BLaER1 (cell line): ENCODE measurements around the gene PAQR8.
A peak's percentile ranks its signal among the peaks of the same experiment; 100 is the strongest.

Experiments
- H3K27ac ChIP-seq: shearing (Covaris generic); formaldehyde crosslinking; 2 replicates; pipeline ENCODE4 v1.8.1; 2022
- H3K27me3 ChIP-seq: shearing (Covaris generic); formaldehyde crosslinking; 2 replicates; pipeline ENCODE4 v1.8.1; 2022
- H3K36me3 ChIP-seq: shearing (Covaris generic); formaldehyde crosslinking; 2 replicates; pipeline ENCODE4 v1.8.1; 2022
- H3K4me1 ChIP-seq: shearing (Covaris generic); formaldehyde crosslinking; 2 replicates; pipeline ENCODE4 v1.8.1; 2022
- H3K4me2 ChIP-seq: shearing (Covaris generic); formaldehyde crosslinking; 2 replicates; pipeline ENCODE4 v1.8.1; 2022
- H3K4me3 ChIP-seq: shearing (Covaris generic); formaldehyde crosslinking; 2 replicates; pipeline ENCODE4 v1.8.1; 2022
- H3K9ac ChIP-seq: shearing (Covaris generic); formaldehyde crosslinking; 2 replicates; pipeline ENCODE4 v1.8.1; 2022
- H3K9me3 ChIP-seq: shearing (Covaris generic); formaldehyde crosslinking; 2 replicates; pipeline ENCODE4 v1.8.1; 2022
- H4K20me1 ChIP-seq: shearing (Covaris generic); formaldehyde crosslinking; 2 replicates; pipeline ENCODE4 v1.8.1; 2022
- Cebpa-rat ChIP-seq: shearing (Covaris generic); IDR thresholded peaks from 2 replicates; pipeline ENCODE4 v1.8.1; 2022

Gene PAQR8

DNA sequence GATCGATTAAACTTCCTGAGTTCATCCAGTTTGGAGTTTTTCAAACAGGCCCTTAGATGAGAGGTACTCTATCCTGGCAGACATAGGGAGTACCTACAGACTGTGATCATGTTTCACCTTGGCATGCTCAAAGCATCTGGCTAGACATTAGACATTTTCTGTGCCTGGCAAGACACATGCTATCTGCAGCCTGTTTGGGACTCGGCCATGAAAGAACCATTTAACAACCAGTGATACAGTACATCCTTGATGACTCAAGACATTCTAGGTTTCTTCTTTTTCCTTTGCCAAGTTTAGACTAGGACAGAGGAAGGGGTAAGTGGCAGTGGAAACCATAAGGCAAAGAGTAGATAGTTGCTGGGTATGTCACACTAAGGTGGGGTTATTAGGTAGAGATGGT is 15.4 kb upstream of the PAQR8 start:
- Histone ChIP-seq H3K9ac (no peak overlapping the region), H3K27me3 (no peaks in the 10 kb centered on the region), H3K36me3 (no peaks in the 10 kb centered on the region), H3K4me1 (peaks cover 23% of the 10 kb centered on the region), H3K9me3 (no peaks in the 10 kb centered on the region), H3K27ac (no peak overlapping the region), H3K4me3 (no peak overlapping the region), H3K4me2 (no peak overlapping the region), H4K20me1 (no peaks in the 10 kb centered on the region)
- no peak for TF ChIP-seq Cebpa-rat

DNA sequence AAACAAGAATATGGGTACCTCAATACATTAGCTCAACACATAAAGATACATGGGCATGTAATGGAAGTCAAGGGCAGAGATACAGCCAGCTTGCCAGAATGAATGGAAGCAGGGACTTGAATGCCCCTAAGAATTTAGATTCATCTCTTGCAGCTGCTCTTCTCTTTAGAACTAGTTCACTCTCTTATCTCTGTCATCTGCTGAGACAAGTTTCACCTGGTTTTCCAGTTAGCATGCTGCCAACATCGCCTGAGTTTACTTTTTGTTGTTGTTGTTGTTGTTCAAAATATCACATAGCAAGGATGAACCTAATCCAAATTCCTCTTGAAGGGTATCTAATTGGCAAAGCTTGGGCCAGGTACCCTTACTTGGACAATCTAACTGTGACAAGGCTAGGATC is 14.1 kb upstream of the PAQR8 start:
- no peaks in the 10 kb centered on the region for H3K36me3 ChIP-seq
- H3K27me3 ChIP-seq = no peaks in the 10 kb centered on the region
- H3K4me2 ChIP-seq = no peak overlapping the region
- H3K9me3 ChIP-seq = no peaks in the 10 kb centered on the region
- H4K20me1 ChIP-seq = no peaks in the 10 kb centered on the region
- no peak overlapping the region for H3K4me3 ChIP-seq
- H3K27ac ChIP-seq = no peak overlapping the region
- no peak overlapping the region for H3K9ac ChIP-seq
- peaks cover 29% of the 10 kb centered on the region for H3K4me1 ChIP-seq
- no peak for TF ChIP-seq Cebpa-rat

DNA sequence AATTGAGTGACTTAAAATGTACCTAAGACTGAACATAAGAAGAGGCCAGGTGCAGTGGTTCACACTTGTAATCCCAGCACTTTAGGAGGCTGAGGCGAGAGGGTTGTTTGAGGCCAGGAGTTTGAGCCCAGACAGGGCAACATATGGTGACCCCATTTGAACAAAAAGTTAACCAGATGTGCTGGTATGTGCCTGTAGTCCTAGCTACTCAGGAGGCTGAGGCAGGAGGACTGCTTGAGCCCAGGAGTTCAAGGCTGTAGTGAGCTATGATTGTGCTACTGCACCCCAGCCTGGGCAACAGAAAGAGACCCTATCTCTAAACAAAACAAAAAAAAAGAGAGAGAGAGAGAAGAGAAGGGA is 10.1 kb upstream of the PAQR8 start:
- H3K36me3 ChIP-seq = no peaks in the 10 kb centered on the region
- no peaks in the 10 kb centered on the region for H3K9me3 ChIP-seq
- H3K4me3 ChIP-seq = no peak overlapping the region
- no peaks in the 10 kb centered on the region for H4K20me1 ChIP-seq
- no peak overlapping the region for H3K27ac ChIP-seq
- H3K9ac ChIP-seq = no peak overlapping the region
- no peak for TF ChIP-seq Cebpa-rat
- peak overlapping the region; percentile 72 for H3K4me2 ChIP-seq
- peaks cover 40% of the 10 kb centered on the region for H3K4me1 ChIP-seq
- H3K27me3 ChIP-seq = no peaks in the 10 kb centered on the region

DNA sequence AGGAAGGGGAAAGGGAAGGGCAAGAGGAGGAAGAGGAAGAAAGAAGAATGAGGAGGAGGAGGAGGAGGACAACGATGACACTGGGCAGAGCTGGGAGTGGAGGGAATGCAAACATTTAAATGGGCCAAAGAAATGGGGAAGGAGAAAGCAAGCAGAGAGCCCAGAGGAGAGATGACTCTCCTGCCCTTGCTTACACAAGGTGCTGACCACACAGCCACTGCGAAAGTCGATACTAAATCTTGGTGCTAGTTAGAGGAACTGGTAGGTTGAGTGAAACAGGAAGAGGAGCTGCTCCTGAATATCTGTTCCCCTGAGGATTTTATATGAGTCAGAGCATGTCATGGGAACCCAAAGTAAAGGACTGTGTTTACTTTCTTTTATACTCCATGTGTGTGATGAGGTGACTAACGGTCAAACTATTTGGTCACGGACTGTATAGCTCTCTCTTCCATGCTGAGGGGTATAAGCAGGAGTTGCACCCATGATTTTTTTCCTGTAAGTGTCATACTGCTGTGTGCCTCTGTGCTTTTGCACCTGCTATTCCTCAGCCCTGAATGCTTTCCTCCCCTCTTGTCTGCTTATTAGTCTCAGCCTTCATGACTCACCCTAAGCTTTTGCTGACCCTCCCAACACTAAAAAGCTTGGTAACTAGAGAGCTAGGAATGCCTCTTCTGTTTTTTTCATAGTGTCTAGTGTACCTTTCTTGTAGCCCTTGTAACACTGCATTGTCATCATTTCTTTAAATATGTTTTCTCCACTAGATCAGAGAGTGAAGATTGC is 9.5 kb upstream of the PAQR8 start:
- H3K4me2 ChIP-seq = peak overlapping the region; percentile 72
- no peaks in the 10 kb centered on the region for H3K27me3 ChIP-seq
- H3K9me3 ChIP-seq = no peaks in the 10 kb centered on the region
- no peaks in the 10 kb centered on the region for H4K20me1 ChIP-seq
- H3K4me1 ChIP-seq = peaks cover 40% of the 10 kb centered on the region
- H3K27ac ChIP-seq = no peak overlapping the region
- no peak overlapping the region for H3K9ac ChIP-seq
- H3K36me3 ChIP-seq = no peaks in the 10 kb centered on the region
- TF ChIP-seq Cebpa-rat = no peak
- H3K4me3 ChIP-seq = no peak overlapping the region

DNA sequence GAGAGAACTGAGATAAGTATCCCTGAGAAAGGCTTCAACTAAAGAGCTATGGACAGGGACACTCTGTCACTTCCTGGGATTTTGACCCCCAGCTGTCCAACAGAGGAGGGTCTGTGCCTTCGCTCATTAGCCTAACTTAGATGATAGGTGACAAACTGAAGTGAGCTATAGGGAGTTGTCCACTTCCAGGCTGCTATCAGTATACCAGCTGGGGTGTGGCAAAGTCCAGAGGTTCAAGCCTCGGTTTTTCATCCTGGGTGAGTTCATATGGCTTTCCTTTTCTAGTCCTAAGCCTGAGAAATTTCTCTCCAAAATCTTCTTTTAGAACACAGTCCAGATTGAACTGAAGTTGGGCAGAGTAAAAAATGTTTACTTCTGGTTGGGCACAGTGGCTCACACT is 5.9 kb upstream of the PAQR8 start:
- no peaks in the 10 kb centered on the region for H3K9me3 ChIP-seq
- H3K36me3 ChIP-seq = no peaks in the 10 kb centered on the region
- no peak overlapping the region for H3K4me2 ChIP-seq
- no peaks in the 10 kb centered on the region for H4K20me1 ChIP-seq
- no peak overlapping the region for H3K4me3 ChIP-seq
- H3K27ac ChIP-seq = no peak overlapping the region
- H3K9ac ChIP-seq = no peak overlapping the region
- peaks cover 33% of the 10 kb centered on the region for H3K4me1 ChIP-seq
- no peaks in the 10 kb centered on the region for H3K27me3 ChIP-seq
- no peak for TF ChIP-seq Cebpa-rat

DNA sequence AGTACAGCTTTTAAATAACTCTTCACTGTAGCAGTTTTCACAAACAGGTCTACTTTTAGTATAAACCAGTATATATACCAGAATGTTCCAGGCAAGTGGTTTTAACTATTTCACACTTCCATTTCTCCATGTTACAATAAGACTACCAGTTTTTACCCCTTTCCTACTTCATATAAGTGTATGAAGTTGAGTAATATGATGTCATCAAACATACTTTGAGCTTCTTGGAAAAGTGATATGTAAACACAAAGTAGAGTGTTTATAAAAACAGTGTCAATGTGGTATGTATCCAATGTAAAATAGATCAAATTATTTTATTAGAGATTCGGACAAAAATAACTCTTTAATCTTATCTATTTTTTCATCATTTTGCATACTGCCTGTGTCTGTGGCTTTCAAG is 2.5 kb upstream of the PAQR8 start:
- no peaks in the 10 kb centered on the region for H3K27me3 ChIP-seq
- no peak overlapping the region for H3K9ac ChIP-seq
- no peak overlapping the region for H3K4me3 ChIP-seq
- peaks cover 26% of the 10 kb centered on the region for H3K4me1 ChIP-seq
- TF ChIP-seq Cebpa-rat = no peak
- H3K9me3 ChIP-seq = no peaks in the 10 kb centered on the region
- H3K36me3 ChIP-seq = no peaks in the 10 kb centered on the region
- H3K4me2 ChIP-seq = no peak overlapping the region
- H3K27ac ChIP-seq = no peak overlapping the region
- H4K20me1 ChIP-seq = peaks cover 9% of the 10 kb centered on the region; the same call in 1 of the 2 replicates

DNA sequence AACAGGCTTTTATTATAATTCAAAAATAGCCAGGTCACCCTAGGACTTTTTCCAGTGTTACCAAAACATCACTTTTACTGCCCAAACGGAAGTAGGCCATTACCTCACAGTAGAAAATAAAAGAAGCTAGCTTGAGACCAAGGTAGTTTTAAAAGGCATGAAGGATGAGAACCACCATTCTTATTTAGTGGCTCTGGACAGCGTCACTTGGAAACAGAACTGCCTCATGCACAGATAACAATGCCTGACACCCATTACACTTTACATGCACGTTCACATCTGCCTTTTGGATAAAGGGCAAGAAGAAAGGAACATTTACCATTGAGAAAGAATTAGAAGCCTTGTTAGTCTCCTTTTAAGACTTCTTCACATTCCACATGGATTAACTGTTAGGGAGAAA is 1.9 kb upstream of the PAQR8 start:
- H3K4me1 ChIP-seq = peaks cover 26% of the 10 kb centered on the region
- H4K20me1 ChIP-seq = peaks cover 13% of the 10 kb centered on the region; the same call in 1 of the 2 replicates
- H3K9ac ChIP-seq = no peak overlapping the region
- no peaks in the 10 kb centered on the region for H3K27me3 ChIP-seq
- H3K27ac ChIP-seq = no peak overlapping the region
- no peaks in the 10 kb centered on the region for H3K9me3 ChIP-seq
- no peaks in the 10 kb centered on the region for H3K36me3 ChIP-seq
- TF ChIP-seq Cebpa-rat = no peak
- H3K4me2 ChIP-seq = no peak overlapping the region
- H3K4me3 ChIP-seq = no peak overlapping the region

DNA sequence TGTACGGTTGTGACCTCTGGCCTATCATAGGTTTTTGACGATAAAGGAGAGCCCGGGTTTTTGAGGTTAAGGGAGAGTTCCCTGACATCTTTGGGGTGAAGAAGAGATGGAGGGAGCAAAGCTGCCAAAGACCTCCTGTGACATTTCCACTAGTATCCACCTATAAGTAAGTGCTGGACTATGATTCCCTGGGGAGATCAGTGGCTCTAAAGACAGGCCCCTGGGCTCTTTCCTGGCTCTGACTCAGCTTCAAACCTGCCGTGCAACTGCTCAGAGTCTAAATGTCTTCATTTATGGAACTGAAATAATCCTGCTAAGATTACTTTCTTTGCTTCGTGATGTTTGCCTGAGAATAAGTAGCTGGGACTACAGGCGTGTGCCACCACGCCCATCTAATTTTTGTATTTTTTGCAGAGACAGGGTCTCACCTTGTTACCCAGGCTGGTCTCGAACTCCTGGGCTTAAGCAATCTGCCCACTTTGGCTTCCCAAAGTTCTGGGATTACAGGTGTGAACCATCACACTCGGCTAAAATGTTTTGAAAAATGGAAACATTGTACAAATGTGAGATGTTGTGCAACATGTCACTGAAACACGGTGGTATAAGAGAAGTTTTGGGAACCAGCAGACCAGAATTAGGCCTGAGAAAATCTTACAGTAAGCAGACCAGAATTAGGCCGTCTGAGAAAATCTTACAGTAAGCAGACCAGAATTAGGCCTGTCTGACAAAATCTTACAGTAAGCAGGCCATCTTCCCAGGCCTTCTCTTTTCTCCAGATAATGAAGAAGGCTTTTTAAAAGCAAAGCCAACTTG is 1.1 kb upstream of the PAQR8 start:
- Histone ChIP-seq H4K20me1 (peaks cover 13% of the 10 kb centered on the region; the same call in 1 of the 2 replicates), H3K36me3 (no peaks in the 10 kb centered on the region), H3K4me3 (no peak overlapping the region), H3K9me3 (no peaks in the 10 kb centered on the region), H3K27ac (no peak overlapping the region), H3K27me3 (no peaks in the 10 kb centered on the region), H3K9ac (no peak overlapping the region), H3K4me2 (peak overlapping the region; percentile 99), H3K4me1 (peaks cover 22% of the 10 kb centered on the region)
- TF ChIP-seq Cebpa-rat = peak; percentile 10; the same call in 1 of the 2 replicates

DNA sequence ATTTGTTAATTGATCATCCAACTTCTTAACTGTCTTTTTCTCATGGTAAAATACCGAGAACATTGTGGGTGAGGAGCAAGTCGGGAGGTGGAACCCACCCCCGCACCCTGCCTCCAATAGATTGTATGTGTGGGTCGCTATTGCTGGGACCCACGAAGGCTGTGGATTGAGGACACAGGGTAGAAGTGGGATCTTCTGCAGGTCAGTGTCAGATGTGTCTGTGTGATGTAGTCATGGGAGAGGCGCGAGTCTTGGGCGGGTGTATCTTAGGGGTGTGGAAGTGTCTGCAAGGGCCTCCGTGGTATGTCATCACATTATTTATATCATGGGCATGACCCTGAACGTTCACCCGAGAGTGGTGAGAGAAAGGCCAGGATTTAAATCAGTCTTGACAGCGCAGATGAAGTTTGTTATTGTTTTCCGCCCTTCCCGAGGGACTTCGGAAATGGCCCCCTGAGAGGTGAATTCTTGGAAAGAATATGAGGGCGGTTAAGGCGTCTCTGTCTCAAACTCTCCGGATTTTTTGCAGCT is 472 bp upstream of the PAQR8 start:
- peak overlapping the region; percentile 86 for H3K9ac ChIP-seq
- H4K20me1 ChIP-seq = peaks cover 13% of the 10 kb centered on the region; the same call in 1 of the 2 replicates
- H3K27ac ChIP-seq = peak overlapping the region; percentile 80
- H3K27me3 ChIP-seq = no peaks in the 10 kb centered on the region
- H3K36me3 ChIP-seq = peaks cover 4% of the 10 kb centered on the region
- TF ChIP-seq Cebpa-rat = no peak
- peak overlapping the region; percentile 97 for H3K4me3 ChIP-seq
- H3K9me3 ChIP-seq = no peaks in the 10 kb centered on the region
- H3K4me2 ChIP-seq = peak overlapping the region; percentile 99
- peaks cover 22% of the 10 kb centered on the region for H3K4me1 ChIP-seq
